ENCODE data around the gene ZFP42. TPM values are rescaled to one million over a fixed set of nuclear protein-coding genes. Genes with fewer than 3 reads are reported as not detected.

The ZFP42 gene
- total RNA-seq, 1 donor from 2014 or later: 17.5 TPM

GRCh38 chr4:187999406-187999932 is 3.9 kb downstream of the ZFP42 start:
- Mint-ChIP-seq H3K36me3 (peaks cover 34% of the 10 kb centered on the region), H3K4me3 (no peak overlapping the region), H3K27ac (peak overlapping the region; percentile 7), H3K27me3 (ENCODE audit: low read depth) (peaks cover 16% of the 10 kb centered on the region), H3K9me3 (peaks cover 8% of the 10 kb centered on the region), H3K4me1 (peaks cover 15% of the 10 kb centered on the region)
- no peak for DNase-seq (ENCODE audit: low spot score in 2 of 2, unreplicated experiment in 2 of 2)
- no peak for TF ChIP-seq CTCF (IDR thresholded peaks at IDR 0.05; ENCODE audit: unreplicated experiment)

GRCh38 chr4:188002323-188002722 is 6.8 kb downstream of the ZFP42 start:
- no peak overlapping the region for H3K4me3 Mint-ChIP-seq
- no peak overlapping the region for H3K27ac Mint-ChIP-seq
- H3K4me1 Mint-ChIP-seq: peaks cover 5% of the 10 kb centered on the region
- no peak for TF ChIP-seq CTCF (IDR thresholded peaks at IDR 0.05; ENCODE audit: unreplicated experiment)
- no peak for DNase-seq (ENCODE audit: low spot score in 2 of 2, unreplicated experiment in 2 of 2)
- H3K9me3 Mint-ChIP-seq: peaks cover 8% of the 10 kb centered on the region
- peaks cover 3% of the 10 kb centered on the region for H3K27me3 Mint-ChIP-seq (ENCODE audit: low read depth)
- peaks cover 39% of the 10 kb centered on the region for H3K36me3 Mint-ChIP-seq

GRCh38 chr4:188002751-188003150 is 7.2 kb downstream of the ZFP42 start:
- H3K36me3 Mint-ChIP-seq: peaks cover 39% of the 10 kb centered on the region

GRCh38 chr4:188005561-188005960 is 10.0 kb downstream of the ZFP42 start:
- peaks cover 46% of the 10 kb centered on the region for H3K36me3 Mint-ChIP-seq
- no peak for DNase-seq (ENCODE audit: low spot score in 2 of 2, unreplicated experiment in 2 of 2)
- no peak for TF ChIP-seq CTCF (IDR thresholded peaks at IDR 0.05; ENCODE audit: unreplicated experiment)
- no peaks in the 10 kb centered on the region for H3K27me3 Mint-ChIP-seq (ENCODE audit: low read depth)
- no peak overlapping the region for H3K4me3 Mint-ChIP-seq
- H3K4me1 Mint-ChIP-seq: no peaks in the 10 kb centered on the region
- no peak overlapping the region for H3K27ac Mint-ChIP-seq
- peaks cover 15% of the 10 kb centered on the region for H3K9me3 Mint-ChIP-seq

More at GRCh38 chr4:188002751-188003150, 7.2 kb downstream of the ZFP42 start:
- Mint-ChIP-seq H3K27me3 (ENCODE audit: low read depth) (no peaks in the 10 kb centered on the region), H3K4me1 (peaks cover 2% of the 10 kb centered on the region), H3K27ac (no peak overlapping the region), H3K9me3 (peaks cover 5% of the 10 kb centered on the region), H3K4me3 (no peak overlapping the region)
- TF ChIP-seq CTCF (IDR thresholded peaks at IDR 0.05; ENCODE audit: unreplicated experiment): no peak
- no peak for DNase-seq (ENCODE audit: low spot score in 2 of 2, unreplicated experiment in 2 of 2)

GRCh38 chr4:188006285-188006848 is 10.8 kb downstream of the ZFP42 start:
- Mint-ChIP-seq H3K36me3 (peaks cover 45% of the 10 kb centered on the region), H3K9me3 (peaks cover 15% of the 10 kb centered on the region), H3K4me1 (no peaks in the 10 kb centered on the region), H3K4me3 (no peak overlapping the region), H3K27me3 (ENCODE audit: low read depth) (no peaks in the 10 kb centered on the region), H3K27ac (no peak overlapping the region)
- no peak for DNase-seq (ENCODE audit: low spot score in 2 of 2, unreplicated experiment in 2 of 2)
- no peak for TF ChIP-seq CTCF (IDR thresholded peaks at IDR 0.05; ENCODE audit: unreplicated experiment)
